HCT116 (cell line): Measurements from ENCODE around the gene PXMP2. TPM values are rescaled to one million over a fixed set of nuclear protein-coding genes. Genes with fewer than 3 reads are reported as not detected.

ENCODE experiments used
- ATAC-seq: fragments of 200-7000 bp; cut with Tn5 transposase; 2 replicates; pipeline ENCODE4 v1.9.1; 2020; ENCODE audit warnings: mild to moderate bottlenecking, moderate library complexity
- BruUV-seq: library from RNA; stranded (reverse); fragments of 400-500 nt; replicated peaks from 2 replicates; lab custom pipeline; 2021; lab: Mats Ljungman, UMichigan
- CTCF ChIA-PET: fragments of 300-600 bp; sonication (Branson Sonifier 250); formaldehyde crosslinking; loops from one replicate; lab custom pipeline; 2021; ENCODE audit warnings: antibody characterized with exemption; lab: Charles Lee
- POLR2A ChIA-PET: fragments of 300-600, 350-600 bp; sonication (Branson Sonifier 250); formaldehyde crosslinking; loops from one replicate; lab custom pipeline; 2021; ENCODE audit warnings: antibody characterized with exemption; lab: Charles Lee
- RAD21 ChIA-PET, 2 experiments: fragments of 300-600 bp; sonication (Branson Sonifier 250); formaldehyde crosslinking; loops; one replicate each; lab custom pipeline; 2023; ENCODE audit warnings: low total read pairs in 2 of 2; ENCODE audit not compliant: uncharacterized antibody in 2 of 2, unreplicated experiment in 2 of 2, low non-redundant PET in 1 of 2; lab: Charles Lee
- DNase-seq: peaks from one replicate; pipeline ENCODE4 v3.0.0-alpha.2; 2010; ENCODE audit warnings: low read depth, low spot score
- H2AFZ ChIP-seq: fragments of 200-600 bp; shearing (Covaris generic), sonication (generic); 2 replicates; pipeline ENCODE4 v1.6.1; 2017; ENCODE audit warnings: low read depth, mixed run types, mixed read lengths, antibody characterized with exemption, low read length; ENCODE audit not compliant: poor library complexity, severe bottlenecking
- H3K27ac ChIP-seq: 2 replicates; pipeline ENCODE4 v1.5.1; 2012; ENCODE audit warnings: low read depth, low read length
- H3K27me3 ChIP-seq: fragments of 200-600 bp; sonication (generic); 2 replicates; pipeline ENCODE4 v1.6.1; 2016; ENCODE audit warnings: mixed run types, low read length, mixed read lengths; ENCODE audit not compliant: insufficient read depth
- H3K36me3 ChIP-seq, 2 experiments: fragments of 200-500 bp in 1 of 2; fragments of 200-600 bp in 1 of 2; sonication (Bioruptor generic) in 1 of 2; sonication (generic) in 1 of 2; 2 replicates each; pipeline versions ENCODE4 v1.5.1 to v1.6.1; 2014 to 2016; ENCODE audit warnings: low read length in 2 of 2, inconsistent platforms in 1 of 2, mixed read lengths in 1 of 2, mixed run types in 1 of 2; ENCODE audit not compliant: insufficient read depth in 2 of 2, control insufficient read depth in 1 of 2
- H3K4me1 ChIP-seq, 2 experiments: fragments of 200-600 bp in 1 of 2; sonication (generic) in 1 of 2; 2 replicates each; pipeline versions ENCODE4 v1.5.1 to v1.6.1; 2012 to 2017; ENCODE audit warnings: low read length in 2 of 2, inconsistent platforms in 1 of 2, mild to moderate bottlenecking in 1 of 2, mixed read lengths in 1 of 2, mixed run types in 1 of 2, moderate library complexity in 1 of 2; ENCODE audit not compliant: insufficient read depth in 2 of 2, control insufficient read depth in 1 of 2
- H3K4me2 ChIP-seq: fragments of 200-600 bp; sonication (generic); 2 replicates; pipeline ENCODE4 v1.6.1; 2017; ENCODE audit warnings: mixed run types, low read length, mixed read lengths
- H3K4me3 ChIP-seq, 2 experiments: fragments of 200-600 bp in 1 of 2; sonication (generic) in 1 of 2; replicated peaks in 1 of 2; 2 replicates each; pipeline ENCODE4 v1.5.1; 2011 to 2016; ENCODE audit warnings: low read length in 2 of 2, control low read depth in 1 of 2, low read depth in 1 of 2, mild to moderate bottlenecking in 1 of 2, mixed read lengths in 1 of 2, mixed run types in 1 of 2
- H3K79me2 ChIP-seq: fragments of 200-600 bp; sonication (generic); 2 replicates; pipeline ENCODE4 v1.6.1; 2017; ENCODE audit warnings: mild to moderate bottlenecking, mixed run types, low read length, moderate library complexity, mixed read lengths; ENCODE audit not compliant: insufficient read depth
- H3K9ac ChIP-seq: fragments of 200-600 bp; sonication (generic); 2 replicates; pipeline ENCODE4 v1.6.1; 2016; ENCODE audit warnings: low read length, mixed read lengths
- H3K9me2 ChIP-seq: fragments of 200-600 bp; sonication (generic), shearing (Covaris generic); 2 replicates; pipeline ENCODE4 v1.6.1; 2017; ENCODE audit warnings: mixed run types, mild to moderate bottlenecking, moderate library complexity; ENCODE audit not compliant: insufficient read depth
- H3K9me3 ChIP-seq, 2 experiments: fragments of 200-500 bp in 1 of 2; fragments of 200-600 bp in 1 of 2; sonication (Bioruptor generic) in 1 of 2; sonication (generic) in 1 of 2; 2 replicates each; pipeline ENCODE4 v1.6.1; 2014 to 2017; ENCODE audit warnings: low read length in 2 of 2, mixed read lengths in 2 of 2, inconsistent platforms in 1 of 2, low read depth in 1 of 2, mild to moderate bottlenecking in 1 of 2, mixed run types in 1 of 2, moderate library complexity in 1 of 2; ENCODE audit not compliant: control insufficient read depth in 1 of 2, insufficient read depth in 1 of 2
- H4K20me1 ChIP-seq: fragments of 200-600 bp; sonication (generic), shearing (Covaris generic); 2 replicates; pipeline ENCODE4 v1.6.1; 2017; ENCODE audit warnings: mixed run types, mild to moderate bottlenecking, moderate library complexity; ENCODE audit not compliant: insufficient read depth
- EZH2phosphoT487 ChIP-seq: fragments of 200-600 bp; IDR thresholded peaks from 2 replicates; pipeline ENCODE4 v1.6.1; 2018; ENCODE audit warnings: antibody characterized with exemption, borderline replicate concordance
- FOSL1 ChIP-seq: IDR thresholded peaks from 2 replicates; pipeline ENCODE4 v1.6.1; 2012; ENCODE audit warnings: low read depth
- POLR2A ChIP-seq: IDR thresholded peaks from 2 replicates; pipeline ENCODE4 v1.7.0; 2011; ENCODE audit warnings: borderline replicate concordance; ENCODE audit not compliant: insufficient read depth, insufficient read length; ENCODE audit errors: extremely low read depth
- POLR2AphosphoS5 ChIP-seq: IDR thresholded peaks from 2 replicates; pipeline ENCODE4 v1.6.1; 2011; ENCODE audit warnings: mild to moderate bottlenecking, low read depth, low read length, moderate library complexity
- RAD21 ChIP-seq: IDR thresholded peaks from 2 replicates; pipeline ENCODE4 v1.6.1; 2012; ENCODE audit warnings: low read depth, mild to moderate bottlenecking
- SIN3A ChIP-seq: IDR thresholded peaks from 2 replicates; pipeline ENCODE4 v1.6.1; 2012; ENCODE audit warnings: low read depth
- SP1 ChIP-seq: IDR thresholded peaks from 2 replicates; pipeline ENCODE4 v1.6.1; 2012; ENCODE audit warnings: low read depth
- SRF ChIP-seq: IDR thresholded peaks from 2 replicates; pipeline ENCODE4 v1.6.1; 2012; ENCODE audit warnings: low read depth
- TCF7L2 ChIP-seq: IDR thresholded peaks from 2 replicates; pipeline ENCODE4 v1.7.0; 2011; ENCODE audit warnings: borderline replicate concordance, inconsistent platforms; ENCODE audit not compliant: insufficient read depth, insufficient read length; ENCODE audit errors: extremely low read depth
- ZFX ChIP-seq: fragments of 450-650 bp; IDR thresholded peaks from 2 replicates; pipeline ENCODE4 v1.6.1; 2017
- intact Hi-C: fragments of 100-400 bp; cut with micrococcal nuclease; formaldehyde crosslinking; loops from 2 replicates; pipeline ENCODE4 v1.10.0; 2022
- total RNA-seq: library from RNA; stranded (reverse); gene quantifications from one replicate; pipeline ENCODE4 v1.2.1, GENCODE V29; 2021; ENCODE audit not compliant: unreplicated experiment
- TF ChIP-seq, protein P1 (sequence below): IDR thresholded peaks from 2 replicates; pipeline ENCODE4 v1.6.1; 2012; ENCODE audit warnings: low read depth
- TF ChIP-seq, protein P2 (sequence below): IDR thresholded peaks from 2 replicates; pipeline ENCODE4 v1.6.1; 2012
- TF ChIP-seq, protein P3 (sequence below): IDR thresholded peaks from 2 replicates; pipeline ENCODE4 v1.6.1; 2012

PXMP2 gene
- total RNA-seq, 1 experiment from 2014 or later, result 30.9 TPM

DNA sequence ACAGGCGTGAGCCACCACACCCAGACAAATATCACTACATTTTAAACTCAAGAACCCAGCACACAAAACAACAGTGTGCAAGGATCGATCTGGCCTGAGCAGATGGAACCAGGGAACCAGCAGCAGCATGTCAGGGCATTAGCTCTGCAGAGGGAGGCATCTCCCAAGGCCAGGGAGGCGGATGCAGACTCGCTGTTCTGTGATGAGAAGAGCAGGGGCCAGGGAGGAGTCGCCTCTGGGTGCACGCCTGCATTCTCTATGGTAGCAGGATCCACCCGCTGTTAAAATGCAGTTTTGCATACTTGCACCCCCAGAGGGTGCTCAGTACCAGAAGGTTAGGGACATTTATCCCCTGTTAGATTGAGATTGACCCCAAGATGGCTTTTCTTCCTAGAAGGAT lies 41.1 kb downstream of the PXMP2 start:
- no peak overlapping the region for H3K27ac ChIP-seq
- H3K9me2 ChIP-seq, result no peaks in the 10 kb centered on the region
- DNase-seq, result no peak
- BruUV-seq, result no TSS peak
- intact Hi-C loops, result no loop called here
- POLR2A ChIA-PET, result no interaction called here
- H4K20me1 ChIP-seq, result no peaks in the 10 kb centered on the region
- TF ChIP-seq SIN3A (no peak), ZFX (no peak), EZH2phosphoT487 (no peak), RAD21 (no peak), SRF (no peak), POLR2A (no peak), SP1 (no peak), TCF7L2 (no peak), POLR2AphosphoS5 (no peak), FOSL1 (no peak)
- TF ChIP-seq, protein P1, sequence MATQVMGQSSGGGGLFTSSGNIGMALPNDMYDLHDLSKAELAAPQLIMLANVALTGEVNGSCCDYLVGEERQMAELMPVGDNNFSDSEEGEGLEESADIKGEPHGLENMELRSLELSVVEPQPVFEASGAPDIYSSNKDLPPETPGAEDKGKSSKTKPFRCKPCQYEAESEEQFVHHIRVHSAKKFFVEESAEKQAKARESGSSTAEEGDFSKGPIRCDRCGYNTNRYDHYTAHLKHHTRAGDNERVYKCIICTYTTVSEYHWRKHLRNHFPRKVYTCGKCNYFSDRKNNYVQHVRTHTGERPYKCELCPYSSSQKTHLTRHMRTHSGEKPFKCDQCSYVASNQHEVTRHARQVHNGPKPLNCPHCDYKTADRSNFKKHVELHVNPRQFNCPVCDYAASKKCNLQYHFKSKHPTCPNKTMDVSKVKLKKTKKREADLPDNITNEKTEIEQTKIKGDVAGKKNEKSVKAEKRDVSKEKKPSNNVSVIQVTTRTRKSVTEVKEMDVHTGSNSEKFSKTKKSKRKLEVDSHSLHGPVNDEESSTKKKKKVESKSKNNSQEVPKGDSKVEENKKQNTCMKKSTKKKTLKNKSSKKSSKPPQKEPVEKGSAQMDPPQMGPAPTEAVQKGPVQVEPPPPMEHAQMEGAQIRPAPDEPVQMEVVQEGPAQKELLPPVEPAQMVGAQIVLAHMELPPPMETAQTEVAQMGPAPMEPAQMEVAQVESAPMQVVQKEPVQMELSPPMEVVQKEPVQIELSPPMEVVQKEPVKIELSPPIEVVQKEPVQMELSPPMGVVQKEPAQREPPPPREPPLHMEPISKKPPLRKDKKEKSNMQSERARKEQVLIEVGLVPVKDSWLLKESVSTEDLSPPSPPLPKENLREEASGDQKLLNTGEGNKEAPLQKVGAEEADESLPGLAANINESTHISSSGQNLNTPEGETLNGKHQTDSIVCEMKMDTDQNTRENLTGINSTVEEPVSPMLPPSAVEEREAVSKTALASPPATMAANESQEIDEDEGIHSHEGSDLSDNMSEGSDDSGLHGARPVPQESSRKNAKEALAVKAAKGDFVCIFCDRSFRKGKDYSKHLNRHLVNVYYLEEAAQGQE, result no peak
- TF ChIP-seq, protein P2, sequence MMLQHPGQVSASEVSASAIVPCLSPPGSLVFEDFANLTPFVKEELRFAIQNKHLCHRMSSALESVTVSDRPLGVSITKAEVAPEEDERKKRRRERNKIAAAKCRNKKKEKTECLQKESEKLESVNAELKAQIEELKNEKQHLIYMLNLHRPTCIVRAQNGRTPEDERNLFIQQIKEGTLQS, result no peak
- TF ChIP-seq, protein P3, sequence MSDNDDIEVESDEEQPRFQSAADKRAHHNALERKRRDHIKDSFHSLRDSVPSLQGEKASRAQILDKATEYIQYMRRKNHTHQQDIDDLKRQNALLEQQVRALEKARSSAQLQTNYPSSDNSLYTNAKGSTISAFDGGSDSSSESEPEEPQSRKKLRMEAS, result no peak
- TF ChIP-seq, all 23 proteins: peak for 0
- Histone ChIP-seq H3K79me2 (peaks cover 4% of the 10 kb centered on the region; the same call in 1 of the 2 replicates), H3K4me1 (peaks cover 0 to 3% of the 10 kb centered on the region in 2 experiments; a peak in 1 of 4 replicates), H3K9ac (no peak overlapping the region), H3K4me3 (no peak overlapping the region), H3K9me3 (no peaks in the 10 kb centered on the region), H2AFZ (no peak overlapping the region), H3K36me3 (peaks cover 37 to 60% of the 10 kb centered on the region in 2 experiments), H3K4me2 (no peak overlapping the region), H3K27me3 (no peaks in the 10 kb centered on the region)
- no peak for ATAC-seq
- CTCF ChIA-PET, result no interaction called here
- RAD21 ChIA-PET, result no interaction called here
